GM19239 (cell line): ENCODE data around the gene PDGFRA.
A peak's percentile ranks its signal among the peaks of the same experiment; 100 is the strongest.

Source experiments
- DNase-seq: peaks from one replicate; pipeline ENCODE4 v3.0.0; 2011; ENCODE audit warnings: low spot score; ENCODE audit not compliant: insufficient read length
- FAIRE-seq: peaks from 2 replicates; lab custom pipeline; 2011; peaks lifted over from hg19 to GRCh38; lab: Jason Lieb, UNC

Gene PDGFRA

GRCh38 chr4:54228961-54229501 lies at the start of gene PDGFRA:
Gene PDGFRA (plus strand): TSS chr4:54229293. CDS start chr4:54258769, 29,476 bp downstream.
- DNase-seq (no peak), FAIRE-seq (no peak)

GRCh38 chr4:54184581-54184980 lies 44.5 kb upstream of the PDGFRA start:
- FAIRE-seq (no peak), DNase-seq (no peak)

GRCh38 chr4:54185044-54185780 lies 43.9 kb upstream of the PDGFRA start:
- FAIRE-seq: no peak

GRCh38 chr4:54185866-54186265 lies 43.2 kb upstream of the PDGFRA start:
- DNase-seq: no peak

More at GRCh38 chr4:54185044-54185780, 43.9 kb upstream of the PDGFRA start:
- no peak for DNase-seq

GRCh38 chr4:54186371-54186770 lies 42.7 kb upstream of the PDGFRA start:
- no peak for DNase-seq
- no peak for FAIRE-seq

More at GRCh38 chr4:54185866-54186265, 43.2 kb upstream of the PDGFRA start:
- FAIRE-seq: no peak

GRCh38 chr4:54187148-54187547 lies 41.9 kb upstream of the PDGFRA start:
- no peak for FAIRE-seq
- no peak for DNase-seq

- FAIRE-seq (no peak), DNase-seq (no peak)
Observed at GRCh38 chr4:54189140-54189539, 40.0 kb upstream of the PDGFRA start.

GRCh38 chr4:54192811-54193210 lies 36.3 kb upstream of the PDGFRA start:
- DNase-seq: no peak
- no peak for FAIRE-seq

- DNase-seq (no peak), FAIRE-seq (no peak)
Observed at GRCh38 chr4:54197926-54198325, 31.2 kb upstream of the PDGFRA start.

- DNase-seq: no peak
- FAIRE-seq: no peak
Observed at GRCh38 chr4:54199919-54200318, 29.2 kb upstream of the PDGFRA start.

- FAIRE-seq (no peak), DNase-seq (no peak)
Observed at GRCh38 chr4:54209617-54210016, 19.5 kb upstream of the PDGFRA start.

- no peak for FAIRE-seq
Observed at GRCh38 chr4:54213001-54213400, 16.1 kb upstream of the PDGFRA start.

GRCh38 chr4:54213761-54214160 lies 15.3 kb upstream of the PDGFRA start:
- FAIRE-seq: no peak
- DNase-seq: no peak

More at GRCh38 chr4:54213001-54213400, 16.1 kb upstream of the PDGFRA start:
- DNase-seq: no peak

- no peak for FAIRE-seq
Observed at GRCh38 chr4:54215379-54216077, 13.6 kb upstream of the PDGFRA start.

GRCh38 chr4:54217642-54218495 lies 11.2 kb upstream of the PDGFRA start:
- FAIRE-seq: peak; percentile 95
- peak; percentile 46 for DNase-seq

More at GRCh38 chr4:54215379-54216077, 13.6 kb upstream of the PDGFRA start:
- no peak for DNase-seq

- FAIRE-seq (no peak), DNase-seq (no peak)
Observed at GRCh38 chr4:54218736-54219135, 10.4 kb upstream of the PDGFRA start.

- DNase-seq (no peak), FAIRE-seq (no peak)
Observed at GRCh38 chr4:54224996-54225597, 4.0 kb upstream of the PDGFRA start.

GRCh38 chr4:54225598-54226403 lies 3.3 kb upstream of the PDGFRA start:
- DNase-seq (no peak), FAIRE-seq (no peak)
